NCI-H2081 treated with DMSO at 0.1 percent for 48 hours (cell line): ENCODE data around the gene RPS27L.

Experiments used
- DNase-seq: peaks from one replicate; lab custom pipeline; 2025; lab: John Stamatoyannopoulos, UW

The RPS27L gene

GRCh38 chr15:63188247-63188925 lies 31.1 kb upstream of the RPS27L start:
- no peak for DNase-seq

- no peak for DNase-seq
Observed at GRCh38 chr15:63187589-63188226, 30.4 kb upstream of the RPS27L start.

GRCh38 chr15:63186065-63186464 lies 28.8 kb upstream of the RPS27L start:
- no peak for DNase-seq

GRCh38 chr15:63185206-63185605 lies 27.9 kb upstream of the RPS27L start:
- DNase-seq: no peak

- no peak for DNase-seq
Observed at GRCh38 chr15:63181648-63182047, 24.4 kb upstream of the RPS27L start.

- DNase-seq: no peak
Observed at GRCh38 chr15:63180746-63181145, 23.5 kb upstream of the RPS27L start.

- no peak for DNase-seq
Observed at GRCh38 chr15:63178034-63178433, 20.8 kb upstream of the RPS27L start.

- DNase-seq: no peak
Observed at GRCh38 chr15:63176302-63176701, 19.0 kb upstream of the RPS27L start.

- no peak for DNase-seq
Observed at GRCh38 chr15:63172851-63173451, 15.7 kb upstream of the RPS27L start.

- no peak for DNase-seq
Observed at GRCh38 chr15:63172376-63172775, 15.1 kb upstream of the RPS27L start.

- no peak for DNase-seq
Observed at GRCh38 chr15:63169788-63170187, 12.5 kb upstream of the RPS27L start.

GRCh38 chr15:63166219-63166618 lies 8.9 kb upstream of the RPS27L start:
- DNase-seq: no peak

GRCh38 chr15:63165166-63165859 lies 8.0 kb upstream of the RPS27L start:
- DNase-seq: no peak

- DNase-seq: no peak
Observed at GRCh38 chr15:63163217-63163616, 5.9 kb upstream of the RPS27L start.

- DNase-seq: no peak
Observed at GRCh38 chr15:63160638-63161037, 3.4 kb upstream of the RPS27L start.

- DNase-seq: no peak
Observed at GRCh38 chr15:63157891-63158431, 684 bp upstream of the RPS27L start.

GRCh38 chr15:63156755-63157117 lies 541 bp downstream of the RPS27L start:
- DNase-seq: no peak

- DNase-seq: no peak
Observed at GRCh38 chr15:63156086-63156710, 1.1 kb downstream of the RPS27L start.

- no peak for DNase-seq
Observed at GRCh38 chr15:63155486-63155885, 1.8 kb downstream of the RPS27L start.

GRCh38 chr15:63151665-63152064 lies 5.6 kb downstream of the RPS27L start:
- no peak for DNase-seq

- no peak for DNase-seq
Observed at GRCh38 chr15:63146684-63147083, 10.6 kb downstream of the RPS27L start.

- no peak for DNase-seq
Observed at GRCh38 chr15:63145426-63145825, 11.9 kb downstream of the RPS27L start.
